ENCODE data around the gene MRPL38. TPM values are rescaled to one million over a fixed set of nuclear protein-coding genes. Genes with fewer than 3 reads are reported as not detected.

The MRPL38 gene
- total and polyA plus RNA-seq, 4 donors = 23.0 to 63.9 (median 50.5) TPM

- WGBS = 96% methylated on average over 8 of the region's 8 CpGs
- no peak overlapping the region for H3K27ac ChIP-seq (ENCODE audit: low read depth in 1 of 2, low read length in 2 of 2)
- no peaks in the 10 kb centered on the region for H3K27me3 ChIP-seq (ENCODE audit: control insufficient read depth in 4 of 4, insufficient read depth in 4 of 4, low read length in 3 of 4)
- no peaks in the 10 kb centered on the region for H3K4me1 ChIP-seq (ENCODE audit: control insufficient read depth in 4 of 4, insufficient read depth in 4 of 4, low read length in 3 of 4)
- no peaks in the 10 kb centered on the region for H3K9me3 ChIP-seq (ENCODE audit: control insufficient read depth in 4 of 4, low read length in 3 of 4)
- no peaks in the 10 kb centered on the region for H3K36me3 ChIP-seq (ENCODE audit: control insufficient read depth in 4 of 4, insufficient read depth in 3 of 4, low read depth in 1 of 4, low read length in 3 of 4)
- H3K4me3 ChIP-seq (ENCODE audit: low read depth in 1 of 3, low read length in 3 of 3) = no peak overlapping the region
- no peak overlapping the region for H3K9ac ChIP-seq (ENCODE audit: low read depth in 1 of 2, low read length in 2 of 2)
- DNase-seq (ENCODE audit: low spot score) = no peak
- TF ChIP-seq RAD21 (IDR thresholded peaks at IDR 0.05) = no peak
- no peak for TF ChIP-seq GABPA (IDR thresholded peaks at IDR 0.05 in 1 of 2, conservative IDR thresholded peaks at IDR 0.05 in 1 of 2)
- no peak for TF ChIP-seq TAF1 (conservative IDR thresholded peaks at IDR 0.05)
- no peak for TF ChIP-seq JUND (IDR thresholded peaks at IDR 0.05)
- no peak for TF ChIP-seq FOXA1 (IDR thresholded peaks at IDR 0.05)
- no peak for TF ChIP-seq ATF3 (IDR thresholded peaks at IDR 0.05)
- no peak for TF ChIP-seq HNF4G (IDR thresholded peaks at IDR 0.05)
Measured at GRCh38 chr17:75915268-75915667, 10.6 kb upstream of the MRPL38 start.

GRCh38 chr17:75914643-75915267, 10.1 kb upstream of the MRPL38 start:
- no peaks in the 10 kb centered on the region for H3K4me1 ChIP-seq (ENCODE audit: control insufficient read depth in 4 of 4, insufficient read depth in 4 of 4, low read length in 3 of 4)

GRCh38 chr17:75913537-75914210, 9.0 kb upstream of the MRPL38 start:
- Histone ChIP-seq H3K9me3 (ENCODE audit: control insufficient read depth in 4 of 4, low read length in 3 of 4) (no peaks in the 10 kb centered on the region), H3K27me3 (ENCODE audit: control insufficient read depth in 4 of 4, insufficient read depth in 4 of 4, low read length in 3 of 4) (no peaks in the 10 kb centered on the region), H3K9ac (ENCODE audit: low read depth in 1 of 2, low read length in 2 of 2) (no peak overlapping the region), H3K36me3 (ENCODE audit: control insufficient read depth in 4 of 4, insufficient read depth in 3 of 4, low read depth in 1 of 4, low read length in 3 of 4) (no peaks in the 10 kb centered on the region), H3K27ac (ENCODE audit: low read depth in 1 of 2, low read length in 2 of 2) (no peak overlapping the region), H3K4me1 (ENCODE audit: control insufficient read depth in 4 of 4, insufficient read depth in 4 of 4, low read length in 3 of 4) (no peaks in the 10 kb centered on the region), H3K4me3 (ENCODE audit: low read depth in 1 of 3, low read length in 3 of 3) (no peak overlapping the region)
- 96% methylated on average over 32 of the region's 32 CpGs for WGBS
- DNase-seq (ENCODE audit: low spot score) = no peak
- TF ChIP-seq HNF4A (conservative IDR thresholded peaks at IDR 0.05) (no peak), ZBTB33 (IDR thresholded peaks at IDR 0.05) (no peak), RAD21 (IDR thresholded peaks at IDR 0.05) (no peak), SP1 (IDR thresholded peaks at IDR 0.05) (no peak), NR2F2 (IDR thresholded peaks at IDR 0.05) (no peak), HNF4G (IDR thresholded peaks at IDR 0.05) (no peak), TAF1 (conservative IDR thresholded peaks at IDR 0.05) (no peak), GABPA (IDR thresholded peaks at IDR 0.05 in 1 of 2, conservative IDR thresholded peaks at IDR 0.05 in 1 of 2) (no peak), JUND (IDR thresholded peaks at IDR 0.05) (no peak), EGR1 (IDR thresholded peaks at IDR 0.05; ENCODE audit: low read depth in 2 of 2) (no peak), ATF3 (IDR thresholded peaks at IDR 0.05) (no peak), MAX (IDR thresholded peaks at IDR 0.05) (no peak), REST (IDR thresholded peaks at IDR 0.05) (no peak), RXRA (IDR thresholded peaks at IDR 0.05) (no peak), YY1 (IDR thresholded peaks at IDR 0.05) (no peak)

More at GRCh38 chr17:75914643-75915267, 10.1 kb upstream of the MRPL38 start:
- TF ChIP-seq NR2F2 (IDR thresholded peaks at IDR 0.05) = no peak
- no peak for TF ChIP-seq JUND (IDR thresholded peaks at IDR 0.05)
- TF ChIP-seq RXRA (IDR thresholded peaks at IDR 0.05) = no peak
- no peak for TF ChIP-seq ATF3 (IDR thresholded peaks at IDR 0.05)
- no peak for TF ChIP-seq YY1 (IDR thresholded peaks at IDR 0.05)
- TF ChIP-seq MAX (IDR thresholded peaks at IDR 0.05) = no peak
- Histone ChIP-seq H3K9ac (ENCODE audit: low read depth in 1 of 2, low read length in 2 of 2) (no peak overlapping the region), H3K36me3 (ENCODE audit: control insufficient read depth in 4 of 4, insufficient read depth in 3 of 4, low read depth in 1 of 4, low read length in 3 of 4) (no peaks in the 10 kb centered on the region), H3K4me3 (ENCODE audit: low read depth in 1 of 3, low read length in 3 of 3) (no peak overlapping the region), H3K9me3 (ENCODE audit: control insufficient read depth in 4 of 4, low read length in 3 of 4) (no peaks in the 10 kb centered on the region), H3K27ac (ENCODE audit: low read depth in 1 of 2, low read length in 2 of 2) (no peak overlapping the region), H3K27me3 (ENCODE audit: control insufficient read depth in 4 of 4, insufficient read depth in 4 of 4, low read length in 3 of 4) (no peaks in the 10 kb centered on the region)
- 96% methylated on average over 34 of the region's 34 CpGs for WGBS
- no peak for DNase-seq (ENCODE audit: low spot score)
